Right lung (tissue), 10 donors: ENCODE results near the gene MYO5C. TPM values are rescaled to one million over a fixed set of nuclear protein-coding genes. Genes with fewer than 3 reads are reported as not detected.

Experiments
- DNase-seq, 2 donors: peaks; one replicate each; pipeline ENCODE4 v3.0.0-alpha.2; 2013
- long read RNA-seq, 8 donors: transcript quantifications; one replicate each; lab custom pipeline, GENCODE V29; 2026
- polyA plus RNA-seq, 5 donors: library from polyadenylated mRNA; unstranded; fragments of 120-200 nt; gene quantifications; one replicate each; pipeline versions ENCODE4 v1.2.1 to v1.2.3, GENCODE V29; 2013; ENCODE audit warnings: inconsistent platforms in 1 of 5, low replicate concordance in 1 of 5; ENCODE audit not compliant: insufficient read length in 5 of 5, insufficient read depth in 1 of 5

The MYO5C gene
- 10 to 100 TPM; 21.2 to 38.7 (median 37.5) TPM for polyA plus RNA-seq
- long read RNA-seq, donor 1, partial matches to known transcripts, result 0 of 1 reads
- long read RNA-seq, donor 1, other reads (novel, unspliced or antisense), result 0 of 1 reads
- long read RNA-seq, donor 2, result 0 reads
- long read RNA-seq, donor 3, partial matches to known transcripts, result 0 of 1 reads
- long read RNA-seq, donor 3, other reads (novel, unspliced or antisense), result 0 of 1 reads
- long read RNA-seq, donor 4, result 0 reads
- long read RNA-seq, donor 5, result 0 reads
- long read RNA-seq, donor 6, partial matches to known transcripts, result 0 of 1 reads
- long read RNA-seq, donor 6, other reads (novel, unspliced or antisense), result 0 of 1 reads
- long read RNA-seq, donor 7, result 0 reads
- long read RNA-seq, donor 8, result 0 reads

GRCh38 chr15:52295421-52296001 is at the start of gene MYO5C:
MYO5C (minus strand) TSS chr15:52295804; CDS start chr15:52295636, 168 bp downstream.
- DNase-seq, result peak; percentile 60 to 63

- no peak for DNase-seq
These were observed 49.0 kb upstream of the MYO5C start for GRCh38 chr15:52344592-52344991.

- DNase-seq, result no peak
These were observed 48.2 kb upstream of the MYO5C start for GRCh38 chr15:52343831-52344230.

- no peak for DNase-seq
These were observed 44.5 kb upstream of the MYO5C start for GRCh38 chr15:52340093-52340492.

GRCh38 chr15:52338891-52339290 is 43.3 kb upstream of the MYO5C start:
- no peak for DNase-seq

- no peak for DNase-seq
These were observed 42.5 kb upstream of the MYO5C start for GRCh38 chr15:52338058-52338457.

- DNase-seq, result no peak
These were observed 41.7 kb upstream of the MYO5C start for GRCh38 chr15:52337198-52337853.

- DNase-seq, result no peak
These were observed 40.9 kb upstream of the MYO5C start for GRCh38 chr15:52336529-52336928.

GRCh38 chr15:52334491-52335160 is 39.0 kb upstream of the MYO5C start:
- DNase-seq, result no peak

GRCh38 chr15:52331490-52332240 is 36.1 kb upstream of the MYO5C start:
- DNase-seq, result no peak

GRCh38 chr15:52329987-52330386 is 34.4 kb upstream of the MYO5C start:
- DNase-seq, result no peak

GRCh38 chr15:52329150-52329549 is 33.5 kb upstream of the MYO5C start:
- DNase-seq, result peak in 1 of 2 donors; percentile 10

GRCh38 chr15:52328680-52329079 is 33.1 kb upstream of the MYO5C start:
- DNase-seq, result no peak

GRCh38 chr15:52326756-52327155 is 31.2 kb upstream of the MYO5C start:
- no peak for DNase-seq

GRCh38 chr15:52324109-52324508 is 28.5 kb upstream of the MYO5C start:
- DNase-seq, result no peak

GRCh38 chr15:52318729-52319500 is 23.3 kb upstream of the MYO5C start:
- DNase-seq, result no peak

GRCh38 chr15:52317688-52318087 is 22.1 kb upstream of the MYO5C start:
- DNase-seq, result no peak

GRCh38 chr15:52317022-52317421 is 21.4 kb upstream of the MYO5C start:
- DNase-seq, result no peak

- no peak for DNase-seq
These were observed 13.5 kb upstream of the MYO5C start for GRCh38 chr15:52309154-52309548.

GRCh38 chr15:52308446-52309153 is 13.0 kb upstream of the MYO5C start:
- DNase-seq, result no peak
